ENCODE data around the gene STEAP3. TPM values are rescaled to one million over a fixed set of nuclear protein-coding genes. Genes with fewer than 3 reads are reported as not detected.

STEAP3 gene
- total RNA-seq, 4 donors from 2014 or later, result 10.1 to 21.7 (median 10.6) TPM

- H3K4me1 ChIP-seq, result peaks cover 12 to 16% of the 10 kb centered on the region in 2 donors
- H3K27me3 ChIP-seq, result no peaks in the 10 kb centered on the region
- TF ChIP-seq POLR2A (IDR thresholded peaks at IDR 0.05) (no peak), CTCF (IDR thresholded peaks at IDR 0.05 in 4 of 5, conservative IDR thresholded peaks at IDR 0.05 in 1 of 5) (no peak)
- H3K36me3 ChIP-seq, result no peaks in the 10 kb centered on the region
- intact Hi-C loops (cut with DNase I; ENCODE audit: low total_unique reads), result loop anchor here (1.0 to 10.0 kb wide), 3 partner anchors 10 to 412 kb away; no protein-coding TSS in a partner anchor
- no peaks in the 10 kb centered on the region for H3K9me3 ChIP-seq
- in situ Hi-C loops (cut with MboI; ENCODE audit: low sequenced_read_pairs in 4 of 4), result loop anchor here in 1 of 4 donors (10.0 kb wide), 1 partner anchor 410 kb away; no protein-coding TSS in a partner anchor
- peak overlapping the region; percentile 64 to 79 (median 74) for H3K27ac ChIP-seq
- no peak overlapping the region for H3K4me3 ChIP-seq
- DNase-seq (no peak), ATAC-seq (no peak)
Observed at GRCh38 chr2:119294671-119295070, 71.0 kb downstream of the STEAP3 start.

- TF ChIP-seq POLR2A (IDR thresholded peaks at IDR 0.05) (no peak), CTCF (IDR thresholded peaks at IDR 0.05 in 4 of 5, conservative IDR thresholded peaks at IDR 0.05 in 1 of 5) (no peak)
- Histone ChIP-seq H3K36me3 (no peaks in the 10 kb centered on the region), H3K27ac (no peak overlapping the region), H3K4me3 (no peak overlapping the region), H3K27me3 (no peaks in the 10 kb centered on the region), H3K9me3 (no peaks in the 10 kb centered on the region), H3K4me1 (peaks cover 12 to 15% of the 10 kb centered on the region in 2 donors)
- no peak for DNase-seq
- intact Hi-C loops (cut with DNase I; ENCODE audit: low total_unique reads) (loop anchor here (10.0 kb wide), 1 partner anchor 189 kb away; no protein-coding TSS in a partner anchor), in situ Hi-C loops (cut with MboI; ENCODE audit: low sequenced_read_pairs in 4 of 4) (loop anchor here in 1 of 4 donors (10.0 kb wide), 1 partner anchor 411 kb away; no protein-coding TSS in a partner anchor)
- ATAC-seq, result no peak
Observed at GRCh38 chr2:119295688-119296375, 72.2 kb downstream of the STEAP3 start.

- DNase-seq (no peak), ATAC-seq (no peak)
- no peak overlapping the region for H3K4me3 ChIP-seq
- intact Hi-C loops (cut with DNase I; ENCODE audit: low total_unique reads) (no loop called here), in situ Hi-C loops (cut with MboI; ENCODE audit: low sequenced_read_pairs in 4 of 4) (loop anchor here in 3 of 4 donors (25.0 kb wide), 2 partner anchors 289 to 414 kb away; no protein-coding TSS in a partner anchor)
- H3K27ac ChIP-seq, result no peak overlapping the region
- no peaks in the 10 kb centered on the region for H3K27me3 ChIP-seq
- H3K36me3 ChIP-seq, result no peaks in the 10 kb centered on the region
- no peaks in the 10 kb centered on the region for H3K9me3 ChIP-seq
- H3K4me1 ChIP-seq, result peaks cover 8 to 11% of the 10 kb centered on the region in 2 donors
- TF ChIP-seq CTCF (IDR thresholded peaks at IDR 0.05 in 4 of 5, conservative IDR thresholded peaks at IDR 0.05 in 1 of 5), result no peak
- TF ChIP-seq POLR2A (IDR thresholded peaks at IDR 0.05), result no peak
Observed at GRCh38 chr2:119301413-119301812, 77.8 kb downstream of the STEAP3 start.

- H3K27ac ChIP-seq, result peak overlapping the region; percentile 82 to 90 (median 85)
- peak in 1 of 2 donors; percentile 19 for ATAC-seq
Observed at GRCh38 chr2:119304847-119305246, 81.2 kb downstream of the STEAP3 start.

More at GRCh38 chr2:119304847-119305246, 81.2 kb downstream of the STEAP3 start:
- DNase-seq, result no peak
- no peak overlapping the region for H3K4me3 ChIP-seq
- no peaks in the 10 kb centered on the region for H3K27me3 ChIP-seq
- H3K4me1 ChIP-seq, result peaks cover 8 to 19% of the 10 kb centered on the region in 2 donors
- no peak for TF ChIP-seq POLR2A (IDR thresholded peaks at IDR 0.05)
- TF ChIP-seq CTCF (IDR thresholded peaks at IDR 0.05 in 4 of 5, conservative IDR thresholded peaks at IDR 0.05 in 1 of 5), result no peak
- in situ Hi-C loops (cut with MboI; ENCODE audit: low sequenced_read_pairs in 4 of 4), result loop anchor here in 3 of 4 donors (25.0 kb wide), 2 partner anchors 293 to 418 kb away; no protein-coding TSS in a partner anchor
- H3K36me3 ChIP-seq, result no peaks in the 10 kb centered on the region
- H3K9me3 ChIP-seq, result no peaks in the 10 kb centered on the region
- intact Hi-C loops (cut with DNase I; ENCODE audit: low total_unique reads), result loop anchor here (5.0 kb wide), 3 partner anchors 62 to 993 kb away; partner anchors contain the start of genes C2orf76 and DBI
